Thoracic aorta (tissue), 2 donors: ENCODE measurements around the gene SMIM35. TPM values are rescaled to one million over a fixed set of nuclear protein-coding genes. Genes with fewer than 3 reads are reported as not detected.

Experiments used
- ATAC-seq: fragments of 150-250 bp; one replicate; pipeline ENCODE4 v1.8.0; 2017; ENCODE audit warnings: low read depth; ENCODE audit not compliant: insufficient number of reproducible peaks, low FRiP score
- DNase-seq: peaks from one replicate; pipeline ENCODE4 v3.0.0-alpha.2; 2020; ENCODE audit warnings: low spot score
- H3K27ac ChIP-seq, 2 donors: fragments of 200-600 bp; sonication (generic); 1 replicate in 1 of 2; 2 replicates in 1 of 2; pipeline ENCODE4 v1.5.1; 2016; ENCODE audit warnings: mild to moderate bottlenecking in 2 of 2, moderate library complexity in 2 of 2
- H3K27me3 ChIP-seq: fragments of 200-600 bp; sonication (generic); replicated peaks from 2 replicates; pipeline ENCODE4 v1.6.0; 2016; ENCODE audit warnings: mild to moderate bottlenecking; ENCODE audit not compliant: insufficient read depth
- H3K36me3 ChIP-seq: fragments of 200-600 bp; sonication (generic); one replicate; pipeline ENCODE4 v1.5.1; 2016
- H3K4me1 ChIP-seq, 2 donors: fragments of 200-600 bp; sonication (generic); 1 replicate in 1 of 2; 2 replicates in 1 of 2; pipeline versions ENCODE4 v1.5.1 to v1.6.0; 2016; ENCODE audit warnings: low read depth in 2 of 2, mild to moderate bottlenecking in 1 of 2; ENCODE audit not compliant: control insufficient read depth in 1 of 2
- H3K4me3 ChIP-seq: fragments of 200-600 bp; sonication (generic); 2 replicates; pipeline ENCODE4 v1.5.1; 2016; ENCODE audit warnings: mild to moderate bottlenecking
- H3K9me3 ChIP-seq: fragments of 200-600 bp; sonication (generic); 2 replicates; pipeline ENCODE4 v1.5.1; 2016
- total RNA-seq, 2 donors: library from RNA; depleted of rRNA; stranded (reverse); fragments of >200 nt; gene quantifications; one replicate each; pipeline versions ENCODE4 v1.1.0 to v1.2.3, GENCODE V29; 2016
- TF ChIP-seq, protein P1 (sequence below): fragments of 200-600 bp; sonication (generic); IDR thresholded peaks from one replicate; pipeline ENCODE4 v1.5.1; 2019; ENCODE audit warnings: antibody characterized with exemption

The SMIM35 gene
- total RNA-seq, 2 donors from 2014 or later, result not detected

DNA sequence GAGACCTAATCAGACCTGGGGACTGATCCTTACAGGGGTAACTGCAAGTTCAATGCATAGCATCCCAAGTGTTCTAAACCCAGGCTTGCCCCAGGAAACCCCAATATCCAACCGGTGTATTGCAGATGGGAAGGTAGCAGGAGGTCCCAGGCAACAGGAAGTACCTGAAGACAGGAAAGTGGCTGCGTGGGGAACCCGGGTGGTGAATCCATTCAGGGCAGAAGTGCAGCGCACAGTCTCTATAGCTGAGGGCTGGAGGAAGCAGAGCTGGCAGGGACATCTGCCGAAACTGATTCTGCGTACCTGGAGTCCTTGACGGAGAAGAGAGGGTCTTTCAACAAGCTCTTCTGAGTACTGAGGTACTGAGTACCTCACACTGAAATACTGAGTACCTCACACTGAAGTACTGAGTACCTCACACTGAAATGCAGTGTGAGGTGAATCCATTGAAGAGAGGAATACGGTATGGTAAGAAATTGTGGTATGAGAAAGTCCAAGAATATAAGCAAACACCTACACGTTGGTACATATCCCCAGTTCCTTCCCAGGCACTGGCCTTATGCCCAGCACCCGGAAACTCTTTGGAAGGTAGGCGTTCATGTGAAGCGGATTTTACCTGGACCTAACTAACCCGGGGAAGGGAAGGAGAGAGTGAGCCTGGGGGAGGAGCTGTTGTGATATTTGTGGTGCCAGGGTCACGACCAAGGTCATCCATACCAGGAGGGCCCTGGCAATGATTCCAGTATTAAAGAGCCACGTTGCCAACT, 45.8 kb upstream of the SMIM35 start:
- Histone ChIP-seq H3K4me3 (no peak overlapping the region), H3K9me3 (no peaks in the 10 kb centered on the region), H3K36me3 (no peaks in the 10 kb centered on the region), H3K27me3 (no peaks in the 10 kb centered on the region), H3K4me1 (no peaks in the 10 kb centered on the region), H3K27ac (no peak overlapping the region)
- ATAC-seq (no peak), DNase-seq (no peak)
- TF ChIP-seq, protein P1, sequence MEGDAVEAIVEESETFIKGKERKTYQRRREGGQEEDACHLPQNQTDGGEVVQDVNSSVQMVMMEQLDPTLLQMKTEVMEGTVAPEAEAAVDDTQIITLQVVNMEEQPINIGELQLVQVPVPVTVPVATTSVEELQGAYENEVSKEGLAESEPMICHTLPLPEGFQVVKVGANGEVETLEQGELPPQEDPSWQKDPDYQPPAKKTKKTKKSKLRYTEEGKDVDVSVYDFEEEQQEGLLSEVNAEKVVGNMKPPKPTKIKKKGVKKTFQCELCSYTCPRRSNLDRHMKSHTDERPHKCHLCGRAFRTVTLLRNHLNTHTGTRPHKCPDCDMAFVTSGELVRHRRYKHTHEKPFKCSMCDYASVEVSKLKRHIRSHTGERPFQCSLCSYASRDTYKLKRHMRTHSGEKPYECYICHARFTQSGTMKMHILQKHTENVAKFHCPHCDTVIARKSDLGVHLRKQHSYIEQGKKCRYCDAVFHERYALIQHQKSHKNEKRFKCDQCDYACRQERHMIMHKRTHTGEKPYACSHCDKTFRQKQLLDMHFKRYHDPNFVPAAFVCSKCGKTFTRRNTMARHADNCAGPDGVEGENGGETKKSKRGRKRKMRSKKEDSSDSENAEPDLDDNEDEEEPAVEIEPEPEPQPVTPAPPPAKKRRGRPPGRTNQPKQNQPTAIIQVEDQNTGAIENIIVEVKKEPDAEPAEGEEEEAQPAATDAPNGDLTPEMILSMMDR, result no peak

DNA sequence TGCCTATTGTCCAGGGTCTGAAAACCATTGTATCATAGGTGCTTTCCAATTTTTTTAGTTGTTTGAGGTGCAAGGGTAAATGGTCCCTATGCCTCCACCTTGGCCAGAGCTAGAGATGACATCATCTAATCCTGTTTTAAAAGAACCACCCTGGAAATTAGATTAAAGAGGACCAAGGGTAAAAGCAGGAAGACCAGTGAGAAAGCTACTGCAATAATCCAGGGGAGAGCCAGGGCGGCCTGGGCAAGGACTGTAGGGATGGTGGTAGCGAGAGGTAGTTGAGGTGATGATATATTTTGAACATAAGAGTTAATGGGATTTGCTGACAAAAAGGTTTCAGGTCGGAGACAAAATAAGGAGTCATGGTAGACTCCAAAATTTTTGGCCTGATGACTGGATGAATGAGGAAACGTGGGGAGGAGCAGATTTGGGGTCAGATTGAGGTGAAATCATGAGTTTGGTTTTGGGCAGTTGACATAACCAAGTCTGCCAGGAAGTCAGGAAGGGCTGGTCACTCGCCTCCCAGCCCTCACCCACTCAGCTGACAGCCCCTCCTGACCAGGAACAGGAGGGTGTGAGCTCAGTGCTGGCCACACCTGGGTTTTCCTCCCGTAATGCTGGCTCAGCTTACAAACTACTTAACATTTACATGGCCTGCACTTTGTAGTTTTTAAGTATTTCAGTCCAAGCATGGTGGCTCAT, 42.9 kb upstream of the SMIM35 start:
- Histone ChIP-seq H3K36me3 (no peaks in the 10 kb centered on the region), H3K4me3 (no peak overlapping the region), H3K27ac (no peak overlapping the region), H3K27me3 (no peaks in the 10 kb centered on the region), H3K4me1 (no peaks in the 10 kb centered on the region), H3K9me3 (no peaks in the 10 kb centered on the region)
- ATAC-seq (no peak), DNase-seq (no peak)
- TF ChIP-seq, protein P1, result no peak

GRCh38 chr11:118128721-118129470, 42.1 kb upstream of the SMIM35 start:
- Histone ChIP-seq H3K9me3 (no peaks in the 10 kb centered on the region), H3K36me3 (no peaks in the 10 kb centered on the region), H3K4me3 (no peak overlapping the region), H3K27me3 (no peaks in the 10 kb centered on the region), H3K27ac (no peak overlapping the region), H3K4me1 (no peaks in the 10 kb centered on the region)
- TF ChIP-seq, protein P1, result no peak
- no peak for DNase-seq
- no peak for ATAC-seq

- no peaks in the 10 kb centered on the region for H3K27me3 ChIP-seq
- no peaks in the 10 kb centered on the region for H3K9me3 ChIP-seq
- no peak overlapping the region for H3K4me3 ChIP-seq
- no peaks in the 10 kb centered on the region for H3K4me1 ChIP-seq
- H3K36me3 ChIP-seq, result no peaks in the 10 kb centered on the region
- no peak for ATAC-seq
- TF ChIP-seq, protein P1, result no peak
- no peak for DNase-seq
- no peak overlapping the region for H3K27ac ChIP-seq
Measured at GRCh38 chr11:118128310-118128709, 41.5 kb upstream of the SMIM35 start.
